ENCODE measurements around the gene IL6ST. TPM values are rescaled to one million over a fixed set of nuclear protein-coding genes. Genes with fewer than 3 reads are reported as not detected.

IL6ST gene
- total RNA-seq, 4 donors from 2014 or later: 71.4 to 246 (median 116) TPM

GRCh38 chr5:55914971-55915370, 79.8 kb downstream of the IL6ST start:
- DNase-seq: no peak
- H3K4me3 ChIP-seq: no peak overlapping the region
- no peaks in the 10 kb centered on the region for H3K4me1 ChIP-seq
- no peak overlapping the region for H3K27ac ChIP-seq
- WGBS, 2 donors: 88 to 100% methylated on average over 1 to 2 of the region's 2 CpGs
- intact Hi-C loops (cut with DNase I): no loop called here
- TF ChIP-seq CTCF (IDR thresholded peaks at IDR 0.05): no peak
- no peak for TF ChIP-seq POLR2A (IDR thresholded peaks at IDR 0.05)
- H3K27me3 ChIP-seq: no peaks in the 10 kb centered on the region
- no peaks in the 10 kb centered on the region for H3K9me3 ChIP-seq
- H3K36me3 ChIP-seq: no peaks in the 10 kb centered on the region

GRCh38 chr5:55913466-55914413, 81.0 kb downstream of the IL6ST start:
- no peak overlapping the region for H3K27ac ChIP-seq
- no peaks in the 10 kb centered on the region for H3K4me1 ChIP-seq
- H3K9me3 ChIP-seq: no peaks in the 10 kb centered on the region
- no peak for DNase-seq
- intact Hi-C loops (cut with DNase I): no loop called here
- no peaks in the 10 kb centered on the region for H3K27me3 ChIP-seq
- no peaks in the 10 kb centered on the region for H3K36me3 ChIP-seq
- TF ChIP-seq CTCF (IDR thresholded peaks at IDR 0.05) (no peak), POLR2A (IDR thresholded peaks at IDR 0.05) (no peak)
- WGBS, 2 donors: 91 to 100% methylated on average over 8 to 10 of the region's 10 CpGs
- no peak overlapping the region for H3K4me3 ChIP-seq

- TF ChIP-seq CTCF (IDR thresholded peaks at IDR 0.05) (no peak), POLR2A (IDR thresholded peaks at IDR 0.05) (no peak)
- no peaks in the 10 kb centered on the region for H3K9me3 ChIP-seq
- no peaks in the 10 kb centered on the region for H3K4me1 ChIP-seq
- H3K4me3 ChIP-seq: no peak overlapping the region
- DNase-seq: no peak
- 74 to 79% methylated on average over 2 of the region's 2 CpGs for WGBS, 2 donors
- intact Hi-C loops (cut with DNase I): no loop called here
- H3K36me3 ChIP-seq: no peaks in the 10 kb centered on the region
- H3K27ac ChIP-seq: no peak overlapping the region
- no peaks in the 10 kb centered on the region for H3K27me3 ChIP-seq
Observed at GRCh38 chr5:55911784-55912653, 82.7 kb downstream of the IL6ST start.

- no peaks in the 10 kb centered on the region for H3K36me3 ChIP-seq
- no peaks in the 10 kb centered on the region for H3K27me3 ChIP-seq
- TF ChIP-seq POLR2A (IDR thresholded peaks at IDR 0.05) (no peak), CTCF (IDR thresholded peaks at IDR 0.05) (no peak)
- no peak overlapping the region for H3K27ac ChIP-seq
- intact Hi-C loops (cut with DNase I): no loop called here
- no peaks in the 10 kb centered on the region for H3K9me3 ChIP-seq
- 95 to 96% methylated on average over 1 of the region's 1 CpG for WGBS, 2 donors
- no peak for DNase-seq
- peaks cover 0 to 5% (median 0%) of the 10 kb centered on the region in 3 donors for H3K4me1 ChIP-seq
- H3K4me3 ChIP-seq: no peak overlapping the region
Observed at GRCh38 chr5:55908804-55909203, 86.0 kb downstream of the IL6ST start.

- Histone ChIP-seq H3K27ac (no peak overlapping the region), H3K4me1 (peaks cover 0 to 13% (median 7%) of the 10 kb centered on the region in 3 donors), H3K4me3 (no peak overlapping the region), H3K36me3 (no peaks in the 10 kb centered on the region), H3K9me3 (no peaks in the 10 kb centered on the region), H3K27me3 (no peaks in the 10 kb centered on the region)
- no peak for DNase-seq
- no peak for TF ChIP-seq CTCF (IDR thresholded peaks at IDR 0.05)
- TF ChIP-seq POLR2A (IDR thresholded peaks at IDR 0.05): no peak
- 83 to 89% methylated on average over 1 to 7 of the region's 7 CpGs for WGBS, 2 donors
- intact Hi-C loops (cut with DNase I): no loop called here
Observed at GRCh38 chr5:55907927-55908326, 86.8 kb downstream of the IL6ST start.
